GM23338 (cell line): ENCODE results near the gene CHAMP1. TPM values are rescaled to one million over a fixed set of nuclear protein-coding genes. Genes with fewer than 3 reads are reported as not detected.
"Not testable (repeated sequence)": the region's sequence is repeated elsewhere in the genome, so short reads cannot be mapped to it uniquely, and the experiment has no call there.

Source experiments
- ATAC-seq: fragments of 200-7000 bp; cut with Tn5 transposase; 3 replicates; pipeline ENCODE4 v1.9.1; 2020
- DNase-seq: peaks from one replicate; pipeline ENCODE4 v3.0.0-alpha.2; 2015; ENCODE audit warnings: low spot score
- H2AFZ ChIP-seq: fragments of 200-600 bp; sonication (generic); 2 replicates; pipeline ENCODE4 v1.8.0; 2016; ENCODE audit warnings: antibody characterized with exemption, mild to moderate bottlenecking, moderate library complexity
- H3F3A ChIP-seq: fragments of 200-600 bp; sonication (generic); replicated peaks from 2 replicates; pipeline ENCODE4 v1.8.0; 2017; ENCODE audit warnings: antibody characterized with exemption, mixed run types, low read depth
- H3K27ac ChIP-seq: fragments of 200-600 bp; sonication (generic); 2 replicates; pipeline ENCODE4 v1.6.1; 2016; ENCODE audit warnings: low read depth
- H3K27me3 ChIP-seq: fragments of 200-600 bp; sonication (generic); 2 replicates; pipeline ENCODE4 v1.8.0; 2016; ENCODE audit warnings: mild to moderate bottlenecking, mixed run types, moderate library complexity; ENCODE audit not compliant: insufficient read depth
- H3K36me3 ChIP-seq: fragments of 200-600 bp; sonication (generic); 2 replicates; pipeline ENCODE4 v1.8.0; 2016; ENCODE audit warnings: mild to moderate bottlenecking; ENCODE audit not compliant: insufficient read depth
- H3K4me1 ChIP-seq: fragments of 200-600 bp; sonication (generic); 2 replicates; pipeline ENCODE4 v1.8.0; 2016; ENCODE audit warnings: mild to moderate bottlenecking, moderate library complexity; ENCODE audit not compliant: insufficient read depth
- H3K4me2 ChIP-seq: fragments of 200-600 bp; sonication (generic); 2 replicates; pipeline ENCODE4 v1.7.1; 2017; ENCODE audit warnings: mixed run types
- H3K4me3 ChIP-seq: fragments of 200-600 bp; sonication (generic); 2 replicates; pipeline ENCODE4 v1.6.1; 2016; ENCODE audit warnings: mixed run types
- H3K79me2 ChIP-seq: fragments of 200-600 bp; sonication (generic); replicated peaks from 2 replicates; pipeline ENCODE4 v1.8.0; 2017; ENCODE audit warnings: mild to moderate bottlenecking; ENCODE audit not compliant: insufficient read depth
- H3K9me2 ChIP-seq: fragments of 200-600 bp; sonication (generic); 2 replicates; pipeline ENCODE4 v1.8.0; 2017; ENCODE audit not compliant: insufficient read depth
- H4K20me1 ChIP-seq: fragments of 200-600 bp; sonication (generic); replicated peaks from 2 replicates; pipeline ENCODE4 v1.8.0; 2017; ENCODE audit warnings: mild to moderate bottlenecking; ENCODE audit not compliant: insufficient read depth
- H3K27ac Mint-ChIP-seq: 2 replicates; pipeline ENCODE4 v1.8.0; 2020; ENCODE audit warnings: inconsistent platforms, mild to moderate bottlenecking, moderate library complexity, mixed read lengths
- H3K27me3 Mint-ChIP-seq: 3 replicates; pipeline ENCODE4 v1.8.0; 2022; ENCODE audit warnings: low read depth, mild to moderate bottlenecking, moderate library complexity, mixed read lengths, inconsistent platforms; ENCODE audit not compliant: insufficient read depth, poor library complexity
- H3K36me3 Mint-ChIP-seq: 3 replicates; pipeline ENCODE4 v1.8.0; 2021; ENCODE audit warnings: low read depth, mild to moderate bottlenecking, inconsistent platforms, moderate library complexity, mixed read lengths
- H3K4me1 Mint-ChIP-seq: 3 replicates; pipeline ENCODE4 v1.8.0; 2020; ENCODE audit warnings: mild to moderate bottlenecking, inconsistent platforms, mixed read lengths
- H3K4me3 Mint-ChIP-seq: 3 replicates; pipeline ENCODE4 v1.8.0; 2021; ENCODE audit warnings: moderate library complexity, mild to moderate bottlenecking, inconsistent platforms, mixed read lengths
- H3K9me3 Mint-ChIP-seq: 3 replicates; pipeline ENCODE4 v1.8.0; 2020; ENCODE audit warnings: moderate library complexity, mild to moderate bottlenecking, inconsistent platforms, mixed read lengths
- ZNF114 ChIP-seq: fragments of 250-450 bp; sonication (Bioruptor Pico); IDR thresholded peaks from 2 replicates; pipeline ENCODE4 v1.5.0; 2020; ENCODE audit warnings: mild to moderate bottlenecking, moderate library complexity
- polyA plus RNA-seq: library from polyadenylated mRNA; unstranded; fragments of >200 nt; fragmentation: Nextera tagmentation; extraction: Ambion mirVana; gene quantifications from 2 replicates; pipeline ENCODE4 v1.2.1, GENCODE V29; 2016
- total RNA-seq: library from RNA; depleted of rRNA; stranded (reverse); fragments of >200 nt; shearing (Covaris generic); gene quantifications from 2 replicates; pipeline ENCODE4 v1.2.3, GENCODE V29; 2014
- TF ChIP-seq, protein P1 (sequence below), 2 experiments: fragments of 200-600 bp in 1 of 2; sonication (generic) in 1 of 2; conservative IDR thresholded peaks; 2 replicates each; pipeline versions ENCODE4 v1.5.1 to v1.6.1; 2016 to 2017; ENCODE audit warnings: antibody characterized with exemption in 2 of 2, low read depth in 2 of 2, mild to moderate bottlenecking in 2 of 2, moderate library complexity in 1 of 2

CHAMP1 gene
- total and polyA plus RNA-seq, 2 experiments from 2014 or later: 32.8 to 39.1 TPM

DNA sequence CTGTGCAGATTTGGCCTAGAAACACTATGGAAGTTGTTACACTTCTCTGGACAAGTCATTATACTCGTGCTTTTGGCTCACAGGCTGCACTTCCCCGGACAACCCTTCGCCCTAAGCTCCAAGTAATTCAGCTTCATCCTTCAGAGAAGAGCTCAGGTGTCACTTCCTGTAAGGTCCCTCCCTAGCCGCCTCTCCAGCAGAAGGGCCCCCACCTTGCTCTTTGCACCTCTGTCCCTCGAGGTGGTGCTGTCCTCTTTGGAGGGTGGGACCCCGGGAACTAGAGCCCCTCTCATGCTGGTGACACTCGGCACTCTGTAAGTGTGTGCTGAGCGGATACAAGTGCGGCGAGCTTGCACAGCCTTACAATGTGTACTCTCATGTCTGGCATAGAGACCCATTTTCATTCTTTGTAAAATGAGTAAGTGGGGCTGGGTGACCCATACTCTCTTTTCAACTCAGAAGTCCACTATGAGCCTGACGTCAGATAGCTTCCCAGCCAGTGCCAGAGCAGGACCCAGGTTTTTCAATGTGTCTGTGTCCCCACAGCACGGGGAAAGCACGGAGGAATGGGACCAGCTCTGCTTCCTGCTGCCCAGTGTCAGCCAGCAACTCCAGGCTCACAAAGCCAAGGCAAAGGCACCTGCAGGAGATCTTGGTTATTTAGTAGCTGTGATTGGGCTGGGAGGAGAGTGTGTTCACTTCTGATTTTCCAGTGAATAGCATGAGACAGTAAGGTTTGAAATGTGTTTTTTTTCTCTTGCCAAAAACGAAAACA lies 26.9 kb downstream of the CHAMP1 start:
- peaks cover 17% of the 10 kb centered on the region for H3K9me3 Mint-ChIP-seq
- H3K4me2 ChIP-seq: no peak overlapping the region
- no peaks in the 10 kb centered on the region for H3K27me3 ChIP-seq
- no peaks in the 10 kb centered on the region for H3K79me2 ChIP-seq
- TF ChIP-seq, protein P1, sequence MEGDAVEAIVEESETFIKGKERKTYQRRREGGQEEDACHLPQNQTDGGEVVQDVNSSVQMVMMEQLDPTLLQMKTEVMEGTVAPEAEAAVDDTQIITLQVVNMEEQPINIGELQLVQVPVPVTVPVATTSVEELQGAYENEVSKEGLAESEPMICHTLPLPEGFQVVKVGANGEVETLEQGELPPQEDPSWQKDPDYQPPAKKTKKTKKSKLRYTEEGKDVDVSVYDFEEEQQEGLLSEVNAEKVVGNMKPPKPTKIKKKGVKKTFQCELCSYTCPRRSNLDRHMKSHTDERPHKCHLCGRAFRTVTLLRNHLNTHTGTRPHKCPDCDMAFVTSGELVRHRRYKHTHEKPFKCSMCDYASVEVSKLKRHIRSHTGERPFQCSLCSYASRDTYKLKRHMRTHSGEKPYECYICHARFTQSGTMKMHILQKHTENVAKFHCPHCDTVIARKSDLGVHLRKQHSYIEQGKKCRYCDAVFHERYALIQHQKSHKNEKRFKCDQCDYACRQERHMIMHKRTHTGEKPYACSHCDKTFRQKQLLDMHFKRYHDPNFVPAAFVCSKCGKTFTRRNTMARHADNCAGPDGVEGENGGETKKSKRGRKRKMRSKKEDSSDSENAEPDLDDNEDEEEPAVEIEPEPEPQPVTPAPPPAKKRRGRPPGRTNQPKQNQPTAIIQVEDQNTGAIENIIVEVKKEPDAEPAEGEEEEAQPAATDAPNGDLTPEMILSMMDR (conservative IDR thresholded peaks at IDR 0.05; ENCODE audit: low read depth in 2 of 2): peak in 1 of 2 experiments; percentile 26; a peak in 2 of 4 replicates
- no peak for TF ChIP-seq ZNF114 (CRISPR knock-in tag)
- peaks cover 12% of the 10 kb centered on the region; the same call in 2 of the 3 replicates for H3K4me1 Mint-ChIP-seq
- H3K4me3 ChIP-seq: no peak overlapping the region
- peaks cover 9% of the 10 kb centered on the region for H3K4me1 ChIP-seq
- peaks cover 4% of the 10 kb centered on the region for H3K27me3 Mint-ChIP-seq
- H3K36me3 ChIP-seq: no peaks in the 10 kb centered on the region
- no peak overlapping the region for H3K27ac Mint-ChIP-seq
- no peaks in the 10 kb centered on the region for H3F3A ChIP-seq
- no peaks in the 10 kb centered on the region for H3K36me3 Mint-ChIP-seq
- H3K9me2 ChIP-seq: peaks cover 4% of the 10 kb centered on the region; the same call in 1 of the 2 replicates
- peak; percentile 62 for ATAC-seq
- peak; percentile 38 for DNase-seq
- no peaks in the 10 kb centered on the region for H4K20me1 ChIP-seq
- H3K27ac ChIP-seq: no peak overlapping the region
- no peak overlapping the region; the same call in 1 of the 2 replicates for H2AFZ ChIP-seq
- no peak overlapping the region for H3K4me3 Mint-ChIP-seq

- not testable (repeated sequence) for H3K36me3 ChIP-seq, H3K27me3 Mint-ChIP-seq, H3K79me2 ChIP-seq, H3K27ac Mint-ChIP-seq, H3K4me3 Mint-ChIP-seq, H2AFZ ChIP-seq, H3K27me3 ChIP-seq, DNase-seq, ATAC-seq, H3K27ac ChIP-seq, H3K4me3 ChIP-seq, H3K9me2 ChIP-seq, H3K4me1 ChIP-seq, H3K4me2 ChIP-seq, H4K20me1 ChIP-seq, H3F3A ChIP-seq, H3K36me3 Mint-ChIP-seq, H3K4me1 Mint-ChIP-seq
- H3K9me3 Mint-ChIP-seq: peaks cover 41% of the 10 kb centered on the region
Measured at GRCh38 chr13:114347256-114347655, 33.0 kb downstream of the CHAMP1 start.

- not testable (repeated sequence) for H3K9me2 ChIP-seq, H3K27me3 Mint-ChIP-seq, H4K20me1 ChIP-seq, H3K4me1 ChIP-seq, H3K4me1 Mint-ChIP-seq, H3K36me3 ChIP-seq, H3K27ac Mint-ChIP-seq, H3K4me3 ChIP-seq, H3K27ac ChIP-seq, H3K4me3 Mint-ChIP-seq, H2AFZ ChIP-seq, H3F3A ChIP-seq, H3K79me2 ChIP-seq, H3K4me2 ChIP-seq, ATAC-seq, H3K27me3 ChIP-seq, H3K36me3 Mint-ChIP-seq
- H3K9me3 Mint-ChIP-seq: peaks cover 36% of the 10 kb centered on the region; the same call in 2 of the 3 replicates
- DNase-seq: peak; percentile 61
- TF ChIP-seq, protein P1 (conservative IDR thresholded peaks at IDR 0.05; ENCODE audit: low read depth in 2 of 2): peak; percentile 60 to 61
Measured at GRCh38 chr13:114352763-114353162, 38.5 kb downstream of the CHAMP1 start.

GRCh38 chr13:114353382-114353781 lies 39.1 kb downstream of the CHAMP1 start:
- not testable (repeated sequence) for DNase-seq, H3K4me1 ChIP-seq, H3K4me2 ChIP-seq, H3K36me3 Mint-ChIP-seq, H3K4me1 Mint-ChIP-seq, H3K79me2 ChIP-seq, H3K9me2 ChIP-seq, H3K36me3 ChIP-seq, H3F3A ChIP-seq, H3K27me3 ChIP-seq, H4K20me1 ChIP-seq, H3K27me3 Mint-ChIP-seq, H3K27ac Mint-ChIP-seq, H3K27ac ChIP-seq, H3K4me3 ChIP-seq, H2AFZ ChIP-seq, H3K4me3 Mint-ChIP-seq, ATAC-seq
- peaks cover 33% of the 10 kb centered on the region; the same call in 2 of the 3 replicates for H3K9me3 Mint-ChIP-seq
